Measurements from ENCODE around the gene PSMD7.

Gene PSMD7

DNA sequence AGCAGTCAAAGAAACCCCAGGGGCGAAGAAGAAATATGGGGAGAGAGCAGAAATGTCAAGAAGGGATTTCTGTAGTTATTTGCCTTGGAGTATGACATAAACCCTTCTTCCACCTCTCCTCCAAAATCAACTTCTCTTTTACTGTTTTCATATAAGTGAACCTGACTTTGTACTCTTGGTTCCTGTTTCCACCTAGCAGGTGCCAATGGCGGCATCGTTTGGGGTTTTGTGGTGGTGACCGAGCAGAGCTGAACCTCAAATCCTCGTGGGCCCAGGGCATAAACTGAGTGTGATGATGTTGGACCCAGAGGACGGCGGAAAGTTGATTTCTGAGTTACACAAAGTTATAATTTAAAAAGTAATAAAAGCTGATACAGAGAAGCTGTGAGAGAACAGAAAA, 39.6 kb upstream of the PSMD7 start:
- no peak for TF ChIP-seq SIN3A (IDR thresholded peaks at IDR 0.05; ENCODE audit: borderline replicate concordance, insufficient read depth, low read length)
- no peak for TF ChIP-seq POLR2AphosphoS5 (IDR thresholded peaks at IDR 0.05; ENCODE audit: low read depth, low read length)
- TF ChIP-seq, protein P1, sequence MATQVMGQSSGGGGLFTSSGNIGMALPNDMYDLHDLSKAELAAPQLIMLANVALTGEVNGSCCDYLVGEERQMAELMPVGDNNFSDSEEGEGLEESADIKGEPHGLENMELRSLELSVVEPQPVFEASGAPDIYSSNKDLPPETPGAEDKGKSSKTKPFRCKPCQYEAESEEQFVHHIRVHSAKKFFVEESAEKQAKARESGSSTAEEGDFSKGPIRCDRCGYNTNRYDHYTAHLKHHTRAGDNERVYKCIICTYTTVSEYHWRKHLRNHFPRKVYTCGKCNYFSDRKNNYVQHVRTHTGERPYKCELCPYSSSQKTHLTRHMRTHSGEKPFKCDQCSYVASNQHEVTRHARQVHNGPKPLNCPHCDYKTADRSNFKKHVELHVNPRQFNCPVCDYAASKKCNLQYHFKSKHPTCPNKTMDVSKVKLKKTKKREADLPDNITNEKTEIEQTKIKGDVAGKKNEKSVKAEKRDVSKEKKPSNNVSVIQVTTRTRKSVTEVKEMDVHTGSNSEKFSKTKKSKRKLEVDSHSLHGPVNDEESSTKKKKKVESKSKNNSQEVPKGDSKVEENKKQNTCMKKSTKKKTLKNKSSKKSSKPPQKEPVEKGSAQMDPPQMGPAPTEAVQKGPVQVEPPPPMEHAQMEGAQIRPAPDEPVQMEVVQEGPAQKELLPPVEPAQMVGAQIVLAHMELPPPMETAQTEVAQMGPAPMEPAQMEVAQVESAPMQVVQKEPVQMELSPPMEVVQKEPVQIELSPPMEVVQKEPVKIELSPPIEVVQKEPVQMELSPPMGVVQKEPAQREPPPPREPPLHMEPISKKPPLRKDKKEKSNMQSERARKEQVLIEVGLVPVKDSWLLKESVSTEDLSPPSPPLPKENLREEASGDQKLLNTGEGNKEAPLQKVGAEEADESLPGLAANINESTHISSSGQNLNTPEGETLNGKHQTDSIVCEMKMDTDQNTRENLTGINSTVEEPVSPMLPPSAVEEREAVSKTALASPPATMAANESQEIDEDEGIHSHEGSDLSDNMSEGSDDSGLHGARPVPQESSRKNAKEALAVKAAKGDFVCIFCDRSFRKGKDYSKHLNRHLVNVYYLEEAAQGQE (IDR thresholded peaks at IDR 0.05; ENCODE audit: insufficient read depth in 1 of 2, low read depth in 2 of 2, low read length in 2 of 2), result no peak
- TF ChIP-seq TAF1 (IDR thresholded peaks at IDR 0.05; ENCODE audit: borderline replicate concordance, insufficient read depth, low read length), result no peak
- TF ChIP-seq FOXP2 (optimal IDR thresholded peaks at IDR 0.05; ENCODE audit: borderline replicate concordance, extremely low read depth, extremely low read length, insufficient read depth), result no peak

DNA sequence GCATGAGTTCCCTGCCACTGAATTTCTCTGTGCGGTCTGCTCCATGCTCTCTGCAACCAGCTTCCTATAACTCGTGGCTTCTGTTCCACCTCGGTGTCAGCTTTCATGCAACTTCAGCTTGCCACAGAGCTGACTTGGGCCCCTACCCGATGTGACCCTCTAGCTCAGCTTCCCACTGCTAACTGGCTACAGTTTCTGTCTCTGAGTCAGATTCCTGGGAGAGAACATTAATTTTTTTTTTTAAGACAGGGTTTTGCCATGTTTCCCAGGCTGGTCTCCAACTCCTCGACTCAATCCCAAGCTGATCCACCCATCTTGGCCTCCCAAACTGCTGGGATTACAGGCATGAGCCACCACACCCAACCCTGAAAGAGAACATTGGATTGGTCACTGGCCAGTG, 35.5 kb upstream of the PSMD7 start:
- TF ChIP-seq TAF1 (IDR thresholded peaks at IDR 0.05; ENCODE audit: borderline replicate concordance, insufficient read depth, low read length), result no peak
- no peak for TF ChIP-seq POLR2AphosphoS5 (IDR thresholded peaks at IDR 0.05; ENCODE audit: low read depth, low read length)
- TF ChIP-seq, protein P1 (IDR thresholded peaks at IDR 0.05; ENCODE audit: insufficient read depth in 1 of 2, low read depth in 2 of 2, low read length in 2 of 2), result no peak
- no peak for TF ChIP-seq SIN3A (IDR thresholded peaks at IDR 0.05; ENCODE audit: borderline replicate concordance, insufficient read depth, low read length)
- no peak for TF ChIP-seq FOXP2 (optimal IDR thresholded peaks at IDR 0.05; ENCODE audit: borderline replicate concordance, extremely low read depth, extremely low read length, insufficient read depth)

DNA sequence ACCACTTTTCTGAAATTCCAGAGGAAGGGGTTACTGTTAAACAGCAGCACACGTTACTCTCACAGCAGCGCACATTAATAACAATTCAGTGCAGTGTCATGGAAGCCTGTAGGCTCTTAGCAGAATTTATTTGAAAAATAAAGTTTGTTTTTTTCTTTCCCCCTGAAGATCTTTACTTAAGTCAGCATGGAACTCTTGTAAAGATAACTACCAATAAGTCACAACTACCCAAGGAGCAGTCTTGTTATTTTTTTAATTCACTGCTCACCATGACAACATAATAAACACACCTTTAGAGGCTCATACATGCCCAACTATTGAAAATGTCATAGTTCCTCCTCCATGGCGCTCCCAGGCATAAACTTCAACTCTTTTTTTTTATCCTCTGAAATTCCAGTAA, 31.8 kb upstream of the PSMD7 start:
- TF ChIP-seq, protein P1 (IDR thresholded peaks at IDR 0.05; ENCODE audit: insufficient read depth in 1 of 2, low read depth in 2 of 2, low read length in 2 of 2), result no peak
- TF ChIP-seq POLR2AphosphoS5 (IDR thresholded peaks at IDR 0.05; ENCODE audit: low read depth, low read length) (no peak), TAF1 (IDR thresholded peaks at IDR 0.05; ENCODE audit: borderline replicate concordance, insufficient read depth, low read length) (no peak), FOXP2 (optimal IDR thresholded peaks at IDR 0.05; ENCODE audit: borderline replicate concordance, extremely low read depth, extremely low read length, insufficient read depth) (no peak), SIN3A (IDR thresholded peaks at IDR 0.05; ENCODE audit: borderline replicate concordance, insufficient read depth, low read length) (no peak)

DNA sequence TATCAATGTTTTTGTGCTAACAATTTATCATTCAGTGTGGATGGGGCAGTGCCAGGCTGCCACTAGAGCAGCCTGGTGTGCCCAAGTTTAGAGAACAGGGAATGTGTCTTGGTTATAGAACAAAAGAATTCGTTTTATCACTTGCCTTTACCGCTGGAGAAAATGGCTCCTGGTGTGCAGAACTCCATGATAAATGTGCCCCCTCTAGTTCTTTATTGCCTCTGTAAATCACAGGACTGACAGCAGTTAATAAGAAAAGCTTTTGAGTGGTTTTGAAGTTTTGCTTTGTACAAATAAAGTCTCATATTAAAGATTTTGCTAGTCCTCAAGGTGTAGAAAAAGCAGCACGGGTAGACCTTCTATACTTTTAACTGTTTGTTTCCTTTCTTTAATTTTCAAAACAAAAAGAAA, 28.2 kb upstream of the PSMD7 start:
- TF ChIP-seq POLR2AphosphoS5 (IDR thresholded peaks at IDR 0.05; ENCODE audit: low read depth, low read length), result no peak
- no peak for TF ChIP-seq TAF1 (IDR thresholded peaks at IDR 0.05; ENCODE audit: borderline replicate concordance, insufficient read depth, low read length)
- TF ChIP-seq, protein P1 (IDR thresholded peaks at IDR 0.05; ENCODE audit: insufficient read depth in 1 of 2, low read depth in 2 of 2, low read length in 2 of 2), result no peak
- no peak for TF ChIP-seq FOXP2 (optimal IDR thresholded peaks at IDR 0.05; ENCODE audit: borderline replicate concordance, extremely low read depth, extremely low read length, insufficient read depth)
- TF ChIP-seq SIN3A (IDR thresholded peaks at IDR 0.05; ENCODE audit: borderline replicate concordance, insufficient read depth, low read length), result no peak

DNA sequence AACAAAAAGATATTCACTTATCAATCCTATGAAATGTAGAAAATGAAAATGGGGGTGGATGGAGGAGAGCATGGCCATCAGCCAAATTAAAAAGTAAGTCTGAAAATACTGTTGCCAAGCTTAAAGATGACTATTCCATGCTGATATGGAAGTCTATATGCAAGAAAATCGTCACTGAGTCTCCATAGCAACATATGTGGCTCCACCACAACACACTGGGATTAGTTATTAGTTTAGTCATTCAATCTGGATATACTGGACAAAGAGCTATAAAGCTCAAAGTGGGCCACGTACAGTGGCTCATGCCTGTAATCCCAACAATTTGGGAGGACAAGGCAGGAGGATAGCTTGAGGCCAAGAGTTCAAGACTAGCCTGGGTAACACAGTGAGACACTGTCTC, 24.7 kb upstream of the PSMD7 start:
- TF ChIP-seq POLR2AphosphoS5 (IDR thresholded peaks at IDR 0.05; ENCODE audit: low read depth, low read length) (no peak), TAF1 (IDR thresholded peaks at IDR 0.05; ENCODE audit: borderline replicate concordance, insufficient read depth, low read length) (no peak), SIN3A (IDR thresholded peaks at IDR 0.05; ENCODE audit: borderline replicate concordance, insufficient read depth, low read length) (no peak), FOXP2 (optimal IDR thresholded peaks at IDR 0.05; ENCODE audit: borderline replicate concordance, extremely low read depth, extremely low read length, insufficient read depth) (no peak)
- TF ChIP-seq, protein P1 (IDR thresholded peaks at IDR 0.05; ENCODE audit: insufficient read depth in 1 of 2, low read depth in 2 of 2, low read length in 2 of 2), result no peak
